Activated CD8-positive, alpha-beta T cell treated with anti-CD3 and anti-CD28 coated beads for 36 hours (primary cell): Measurements from ENCODE around the gene CRMP1. TPM values are rescaled to one million over a fixed set of nuclear protein-coding genes. Genes with fewer than 3 reads are reported as not detected.

ENCODE experiments used
- ATAC-seq: fragments of 200-7000 bp; cut with Tn5 transposase; one replicate; pipeline ENCODE4 v1.10.0; 2021; ENCODE audit warnings: mild to moderate bottlenecking, moderate library complexity
- CTCF ChIA-PET: fragments of 350-600 bp; sonication (Branson Sonifier 250); formaldehyde crosslinking; loops from one replicate; lab custom pipeline; 2021; ENCODE audit warnings: antibody characterized with exemption; lab: Charles Lee
- POLR2A ChIA-PET: fragments of 350-600 bp; sonication (Branson Sonifier 250); formaldehyde crosslinking; loops from one replicate; lab custom pipeline; 2021; ENCODE audit warnings: antibody characterized with exemption; lab: Charles Lee
- DNase-seq: peaks from one replicate; pipeline ENCODE4 v3.0.0-alpha.2; 2020
- H3K27ac Mint-ChIP-seq: one replicate; pipeline ENCODE4 v1.8.0; 2021; ENCODE audit warnings: mild to moderate bottlenecking, mixed read lengths
- H3K27me3 Mint-ChIP-seq: one replicate; pipeline ENCODE4 v1.8.0; 2021; ENCODE audit warnings: mixed read lengths
- H3K36me3 Mint-ChIP-seq: one replicate; pipeline ENCODE4 v1.8.0; 2021; ENCODE audit warnings: low read depth, mixed read lengths
- H3K4me1 Mint-ChIP-seq: one replicate; pipeline ENCODE4 v1.8.0; 2021; ENCODE audit warnings: low read depth, mixed read lengths
- H3K4me3 Mint-ChIP-seq: one replicate; pipeline ENCODE4 v1.8.0; 2021; ENCODE audit warnings: mild to moderate bottlenecking, moderate library complexity, mixed read lengths
- H3K9me3 Mint-ChIP-seq: one replicate; pipeline ENCODE4 v1.8.0; 2021; ENCODE audit warnings: mixed read lengths
- intact Hi-C: fragments of 100-400 bp; cut with micrococcal nuclease; formaldehyde crosslinking; loops from one replicate; pipeline ENCODE4 v1.10.0; 2022
- total RNA-seq, 2 experiments: library from RNA; stranded (reverse); gene quantifications; one replicate each; pipeline ENCODE4 v1.2.3, GENCODE V29; 2021
- TF ChIP-seq, protein P1 (sequence below): fragments of 200-600 bp; IDR thresholded peaks from one replicate; pipeline ENCODE4 v1.8.0; 2022; ENCODE audit warnings: antibody characterized with exemption, mild to moderate bottlenecking

The CRMP1 gene
- total RNA-seq, 2 experiments from 2014 or later: not detected

- no peak for ATAC-seq
- Mint-ChIP-seq H3K36me3 (no peaks in the 10 kb centered on the region), H3K27me3 (no peaks in the 10 kb centered on the region), H3K27ac (no peak overlapping the region), H3K4me1 (no peaks in the 10 kb centered on the region), H3K4me3 (no peak overlapping the region), H3K9me3 (no peaks in the 10 kb centered on the region)
- ChIA-PET POLR2A (no interaction called here), CTCF (no interaction called here)
- TF ChIP-seq, protein P1, sequence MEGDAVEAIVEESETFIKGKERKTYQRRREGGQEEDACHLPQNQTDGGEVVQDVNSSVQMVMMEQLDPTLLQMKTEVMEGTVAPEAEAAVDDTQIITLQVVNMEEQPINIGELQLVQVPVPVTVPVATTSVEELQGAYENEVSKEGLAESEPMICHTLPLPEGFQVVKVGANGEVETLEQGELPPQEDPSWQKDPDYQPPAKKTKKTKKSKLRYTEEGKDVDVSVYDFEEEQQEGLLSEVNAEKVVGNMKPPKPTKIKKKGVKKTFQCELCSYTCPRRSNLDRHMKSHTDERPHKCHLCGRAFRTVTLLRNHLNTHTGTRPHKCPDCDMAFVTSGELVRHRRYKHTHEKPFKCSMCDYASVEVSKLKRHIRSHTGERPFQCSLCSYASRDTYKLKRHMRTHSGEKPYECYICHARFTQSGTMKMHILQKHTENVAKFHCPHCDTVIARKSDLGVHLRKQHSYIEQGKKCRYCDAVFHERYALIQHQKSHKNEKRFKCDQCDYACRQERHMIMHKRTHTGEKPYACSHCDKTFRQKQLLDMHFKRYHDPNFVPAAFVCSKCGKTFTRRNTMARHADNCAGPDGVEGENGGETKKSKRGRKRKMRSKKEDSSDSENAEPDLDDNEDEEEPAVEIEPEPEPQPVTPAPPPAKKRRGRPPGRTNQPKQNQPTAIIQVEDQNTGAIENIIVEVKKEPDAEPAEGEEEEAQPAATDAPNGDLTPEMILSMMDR: no peak
- no peak for DNase-seq
- intact Hi-C loops: no loop called here
These were observed 76.0 kb downstream of the CRMP1 start for GRCh38 chr4:5816851-5817375.

- H3K4me3 Mint-ChIP-seq: no peak overlapping the region
- CTCF ChIA-PET: no interaction called here
- no peaks in the 10 kb centered on the region for H3K4me1 Mint-ChIP-seq
- H3K27me3 Mint-ChIP-seq: no peaks in the 10 kb centered on the region
- TF ChIP-seq, protein P1: no peak
- H3K9me3 Mint-ChIP-seq: no peaks in the 10 kb centered on the region
- DNase-seq (no peak), ATAC-seq (no peak)
- intact Hi-C loops: no loop called here
- POLR2A ChIA-PET: no interaction called here
- no peak overlapping the region for H3K27ac Mint-ChIP-seq
- H3K36me3 Mint-ChIP-seq: no peaks in the 10 kb centered on the region
These were observed 76.8 kb downstream of the CRMP1 start for GRCh38 chr4:5816101-5816500.

DNA sequence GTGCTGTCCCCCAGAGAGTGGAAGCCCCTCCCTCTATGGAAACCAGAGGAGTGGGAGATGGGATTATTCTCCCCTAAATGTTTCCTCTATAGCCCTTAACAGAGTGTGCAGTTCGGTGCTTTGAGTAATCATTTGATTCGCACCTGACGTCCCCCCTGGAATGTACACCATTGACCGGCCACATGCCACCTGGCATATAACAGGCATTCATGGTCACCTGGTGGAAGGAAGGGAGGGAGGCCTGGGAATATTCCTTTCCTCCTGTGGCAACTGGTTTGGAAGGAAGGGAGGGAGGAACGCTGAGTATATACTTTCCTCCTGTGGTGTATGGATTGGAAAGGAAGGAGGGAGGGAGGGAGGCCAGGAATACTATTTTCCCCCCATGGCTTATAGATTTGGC lies 77.2 kb downstream of the CRMP1 start:
- no peak overlapping the region for H3K4me3 Mint-ChIP-seq

GRCh38 chr4:5814421-5814820 lies 78.5 kb downstream of the CRMP1 start:
- POLR2A ChIA-PET: interaction anchor here (1.0 kb wide), 1 partner anchor 14 kb away, joined by 3 read pairs; no protein-coding TSS in a partner anchor
- CTCF ChIA-PET: no interaction called here
- no peaks in the 10 kb centered on the region for H3K4me1 Mint-ChIP-seq
- H3K27me3 Mint-ChIP-seq: no peaks in the 10 kb centered on the region
- TF ChIP-seq, protein P1: no peak
- ATAC-seq (no peak), DNase-seq (no peak)
- intact Hi-C loops: loop anchor here (5.0 kb wide), 1 partner anchor 817 kb away; no protein-coding TSS in a partner anchor
- no peak overlapping the region for H3K27ac Mint-ChIP-seq
- no peak overlapping the region for H3K4me3 Mint-ChIP-seq
- no peaks in the 10 kb centered on the region for H3K9me3 Mint-ChIP-seq
- H3K36me3 Mint-ChIP-seq: no peaks in the 10 kb centered on the region

More for the DNA sequence above, 77.2 kb downstream of the CRMP1 start:
- intact Hi-C loops: no loop called here
- CTCF ChIA-PET: no interaction called here
- Mint-ChIP-seq H3K27ac (no peak overlapping the region), H3K36me3 (no peaks in the 10 kb centered on the region), H3K4me1 (no peaks in the 10 kb centered on the region), H3K27me3 (no peaks in the 10 kb centered on the region), H3K9me3 (no peaks in the 10 kb centered on the region)
- TF ChIP-seq, protein P1: no peak
- POLR2A ChIA-PET: no interaction called here
- no peak for ATAC-seq
- DNase-seq: no peak

DNA sequence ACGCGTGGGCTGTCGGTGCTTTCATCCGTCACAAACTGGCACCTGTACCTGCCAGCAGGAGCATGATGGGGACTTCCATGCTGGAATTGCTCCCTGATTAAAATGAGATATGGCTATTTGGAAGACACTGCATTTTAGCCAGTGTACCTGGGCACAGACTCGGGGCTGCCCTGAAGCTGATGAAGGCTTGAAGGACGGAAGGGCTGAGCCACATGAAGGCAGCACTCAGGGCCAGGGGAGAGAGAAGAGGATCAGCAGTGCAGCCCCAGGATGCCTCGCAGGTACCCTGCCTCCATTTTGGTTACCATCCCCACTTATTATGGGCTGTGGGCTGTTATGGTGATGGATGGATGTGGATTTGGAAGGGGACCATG lies 79.0 kb downstream of the CRMP1 start:
- CTCF ChIA-PET: no interaction called here
- POLR2A ChIA-PET: no interaction called here
- no peak for DNase-seq
- no peaks in the 10 kb centered on the region for H3K9me3 Mint-ChIP-seq
- H3K27me3 Mint-ChIP-seq: no peaks in the 10 kb centered on the region
- H3K27ac Mint-ChIP-seq: no peak overlapping the region
- no peaks in the 10 kb centered on the region for H3K4me1 Mint-ChIP-seq
- intact Hi-C loops: loop anchor here (5.0 kb wide), 1 partner anchor 817 kb away; no protein-coding TSS in a partner anchor
- no peaks in the 10 kb centered on the region for H3K36me3 Mint-ChIP-seq
- no peak for ATAC-seq
- H3K4me3 Mint-ChIP-seq: no peak overlapping the region
- TF ChIP-seq, protein P1: no peak
